HG03521 (cell line): ENCODE results near the gene KCNJ15.
"Not testable (repeated sequence)": the region's sequence is repeated elsewhere in the genome, so short reads cannot be mapped to it uniquely, and the experiment has no call there.

Source experiments
- ATAC-seq: cut with Tn5 transposase; IDR thresholded peaks from one replicate; pipeline ENCODE4 v1.9.1; 2021; ENCODE audit warnings: mild to moderate bottlenecking, moderate library complexity; ENCODE audit not compliant: unreplicated experiment

Gene KCNJ15

GRCh38 chr21:38256599-38257302 lies at the start of gene KCNJ15:
Gene KCNJ15, plus strand, starts transcription at chr21:38256991. Its CDS starts 42,271 bp downstream, at chr21:38299262.
- ATAC-seq, result no peak

- no peak for ATAC-seq
Measured at GRCh38 chr21:38208118-38208517, 48.7 kb upstream of the KCNJ15 start.

DNA sequence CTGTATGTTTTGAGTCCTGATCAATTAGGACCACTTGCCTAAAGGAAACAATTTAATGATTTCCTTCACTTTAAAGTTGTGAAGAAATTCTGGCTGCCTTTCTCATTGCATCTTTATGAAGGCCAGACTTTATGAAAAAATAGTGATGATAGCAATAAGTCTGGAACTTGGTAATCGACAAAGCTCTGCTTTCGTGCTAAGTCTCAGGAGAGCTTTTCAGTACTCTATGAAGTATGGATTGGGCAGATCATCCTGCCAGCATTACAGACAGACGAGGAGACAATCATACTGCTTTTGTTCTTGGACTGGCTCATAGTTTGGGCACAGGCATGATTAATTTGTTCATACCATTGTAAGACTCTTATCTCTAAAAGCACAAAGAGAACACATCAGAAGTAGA lies 45.5 kb upstream of the KCNJ15 start:
- ATAC-seq, result no peak

GRCh38 chr21:38212706-38213105 lies 44.1 kb upstream of the KCNJ15 start:
- no peak for ATAC-seq

GRCh38 chr21:38219049-38219628 lies 37.7 kb upstream of the KCNJ15 start:
- ATAC-seq, result no peak

- ATAC-seq, result no peak
Measured at GRCh38 chr21:38220270-38220737, 36.5 kb upstream of the KCNJ15 start.

GRCh38 chr21:38221594-38221993 lies 35.2 kb upstream of the KCNJ15 start:
- no peak for ATAC-seq

- no peak for ATAC-seq
Measured at GRCh38 chr21:38223893-38224540, 32.8 kb upstream of the KCNJ15 start.

GRCh38 chr21:38227401-38227800 lies 29.4 kb upstream of the KCNJ15 start:
- ATAC-seq, result no peak

DNA sequence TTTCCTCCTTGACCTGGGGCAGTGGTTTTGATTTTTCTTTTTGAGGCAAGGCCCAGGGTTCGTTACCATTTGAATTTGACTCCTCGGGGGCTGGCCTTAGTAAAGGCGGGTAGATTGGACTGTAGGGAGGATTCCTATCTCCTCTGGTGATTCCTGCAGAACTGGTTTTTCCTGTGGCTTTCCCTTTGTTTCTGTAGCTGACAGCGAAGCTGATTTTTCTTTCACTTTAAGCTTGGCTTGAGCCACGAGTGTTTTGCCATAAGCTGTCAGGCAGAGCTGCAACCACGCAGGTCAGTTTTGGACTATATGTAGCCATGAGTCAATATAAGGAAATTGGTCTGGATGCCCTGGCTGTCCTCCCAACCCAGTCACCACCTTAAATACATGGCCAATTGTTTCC lies 28.7 kb upstream of the KCNJ15 start:
- ATAC-seq, result no peak

GRCh38 chr21:38228537-38228936 lies 28.3 kb upstream of the KCNJ15 start:
- no peak for ATAC-seq

DNA sequence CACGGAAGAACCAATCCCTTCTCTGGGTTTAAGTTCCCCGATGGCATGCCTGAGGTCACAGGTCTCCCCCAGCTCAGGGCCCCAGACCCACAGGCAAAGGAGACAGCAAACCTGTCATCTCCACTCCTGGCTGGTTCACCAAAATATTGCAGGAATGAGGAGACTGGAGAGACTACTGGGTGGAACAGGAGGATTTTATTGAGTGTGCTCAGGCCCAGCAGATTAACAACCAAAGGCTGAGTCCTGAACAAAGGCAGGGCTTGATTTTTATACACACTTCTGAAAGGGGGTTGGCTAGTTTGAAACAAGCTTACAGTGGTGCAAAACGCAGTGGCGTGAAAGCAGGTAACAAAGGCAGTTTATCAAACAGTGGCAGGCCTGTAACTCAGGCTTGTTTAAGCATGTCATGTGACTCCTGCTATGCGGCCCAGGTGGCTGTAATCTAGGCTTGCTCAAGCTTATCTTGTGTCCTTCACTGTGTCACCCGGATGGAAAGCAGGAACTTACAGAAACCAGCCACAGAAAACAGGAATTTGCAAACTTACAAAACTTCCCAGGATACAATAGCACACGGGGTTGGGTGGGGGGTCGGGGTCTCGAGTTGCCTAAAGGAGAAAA lies 27.4 kb upstream of the KCNJ15 start:
- ATAC-seq, result no peak

DNA sequence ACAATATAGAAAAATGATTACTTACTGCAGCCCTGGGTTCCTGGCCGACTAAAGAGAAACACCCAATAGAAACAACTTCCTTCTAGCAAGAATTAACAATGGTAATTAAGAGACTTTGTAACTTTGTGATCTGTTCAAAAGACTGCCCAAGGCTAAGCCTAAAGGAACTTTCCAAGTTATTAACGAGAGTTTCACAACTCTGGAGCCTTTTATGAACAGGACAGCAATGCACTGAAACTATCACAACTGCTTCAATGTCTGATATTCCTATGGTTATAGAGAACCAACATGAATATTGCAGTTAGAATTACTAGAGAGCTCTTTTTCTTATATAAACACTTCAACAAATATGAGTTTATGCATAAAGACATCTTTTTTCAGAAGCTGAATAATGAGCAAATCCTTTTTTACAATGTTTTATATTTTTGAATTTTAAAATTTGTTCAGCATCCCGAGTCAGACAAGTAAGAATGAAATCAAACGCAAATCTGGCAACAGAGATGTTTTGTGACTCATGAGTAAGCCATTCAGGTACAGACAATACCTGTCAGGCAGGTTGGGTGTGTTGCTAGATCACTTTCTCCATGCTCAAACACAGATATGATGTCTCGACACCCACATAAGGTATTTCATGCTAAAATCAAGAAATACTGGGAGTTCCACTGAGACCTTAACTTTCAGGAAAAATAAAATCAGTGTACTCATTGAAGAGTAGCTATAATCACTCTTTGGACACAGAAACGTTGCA lies 22.2 kb upstream of the KCNJ15 start:
- no peak for ATAC-seq

GRCh38 chr21:38235251-38235650 lies 21.5 kb upstream of the KCNJ15 start:
- not testable (repeated sequence) for ATAC-seq

GRCh38 chr21:38236232-38236631 lies 20.6 kb upstream of the KCNJ15 start:
- no peak for ATAC-seq

GRCh38 chr21:38239672-38240071 lies 17.1 kb upstream of the KCNJ15 start:
- ATAC-seq, result no peak

DNA sequence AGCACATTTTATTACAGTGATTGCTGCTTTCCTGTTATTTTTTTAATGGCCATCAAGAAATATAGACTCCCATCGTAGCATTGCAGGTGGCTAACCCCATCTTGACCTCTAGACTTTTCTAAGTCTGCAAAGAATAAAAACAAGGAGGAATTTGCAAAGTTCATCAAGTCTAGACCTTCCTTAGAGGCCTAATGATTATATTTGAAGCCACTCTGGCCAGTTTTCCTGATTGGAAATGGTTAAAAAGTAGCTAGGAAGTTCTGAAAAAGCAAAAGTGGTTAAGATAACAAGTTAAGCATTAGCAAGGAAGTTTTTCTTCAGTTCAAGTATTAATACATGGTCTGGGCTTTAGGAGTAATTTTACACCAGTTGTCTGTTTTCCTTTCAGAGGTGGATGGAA lies 16.7 kb upstream of the KCNJ15 start:
- no peak for ATAC-seq

GRCh38 chr21:38241029-38241740 lies 15.6 kb upstream of the KCNJ15 start:
- ATAC-seq, result no peak

DNA sequence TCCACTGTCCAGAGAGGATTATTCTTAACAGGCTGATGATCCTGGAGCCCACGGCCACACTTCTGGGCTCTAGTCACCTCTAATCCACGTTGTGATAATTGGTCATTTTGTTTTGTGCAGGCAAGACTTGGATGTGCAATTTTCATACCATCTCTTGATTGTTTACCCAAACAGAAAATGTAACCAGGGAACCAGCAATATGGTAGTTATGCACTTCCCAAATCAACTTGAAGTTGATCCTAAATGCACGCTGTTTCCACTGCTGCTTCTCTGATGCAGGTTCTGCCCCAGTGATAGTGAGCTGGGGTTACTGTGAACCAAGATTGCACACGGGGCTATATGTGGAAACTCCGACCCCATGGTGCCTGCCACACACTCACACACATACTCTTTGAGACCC lies 14.7 kb upstream of the KCNJ15 start:
- no peak for ATAC-seq

DNA sequence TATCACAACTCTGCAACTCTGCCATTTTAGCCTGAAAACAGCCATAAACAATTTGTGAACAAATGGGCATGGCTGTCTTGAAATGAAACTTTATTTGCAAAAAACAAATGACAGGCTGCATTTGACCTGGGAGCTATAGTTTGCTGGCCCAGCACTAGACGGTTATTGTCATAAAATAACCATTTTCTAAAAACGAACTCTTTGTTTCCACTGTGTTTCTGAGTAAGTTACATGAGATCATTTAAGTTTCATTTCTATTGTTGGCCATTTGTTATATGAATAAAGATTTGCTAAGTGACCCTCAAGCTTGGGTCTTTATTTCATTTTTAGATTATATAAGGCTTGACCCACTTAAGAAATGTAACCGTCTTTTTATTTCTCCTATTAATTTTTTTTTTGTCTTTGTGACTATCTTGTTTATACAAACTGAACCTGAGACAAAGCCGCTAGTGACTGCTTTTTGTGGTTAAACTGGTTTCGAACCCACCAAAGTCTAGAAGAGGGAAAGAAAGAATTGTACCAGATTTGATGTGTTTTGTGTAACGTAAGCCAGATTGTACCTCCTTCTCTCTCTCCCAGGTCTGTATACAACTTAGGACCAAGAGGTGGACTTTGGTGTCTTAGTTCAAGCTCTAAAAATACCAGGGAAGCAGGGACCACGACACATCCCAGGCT lies 12.9 kb upstream of the KCNJ15 start:
- no peak for ATAC-seq
